Stimulated activated naive B cell treated with anti-CD40 and anti-IgM and Interleukin-4, amounts not matched to agents 10 μg/mL and 1 μg/mL and 100 μg/mL, for 72 hours (primary cell): Measurements from ENCODE around the gene PRODH2.

Experiments used
- ATAC-seq, 2 donors: fragments of 150-1000 bp; cut with Tn5 transposase; replicated peaks; 2 replicates each; pipeline ENCODE4 v1.10.0; 2021; ENCODE audit warnings: moderate library complexity in 1 of 2
- DNase-seq: peaks from one replicate; pipeline ENCODE4 v3.0.0; 2021
- H3K27ac Mint-ChIP-seq: one replicate; pipeline ENCODE4 v1.8.0; 2022; ENCODE audit warnings: mild to moderate bottlenecking, mixed read lengths
- H3K27me3 Mint-ChIP-seq, 2 donors: one replicate each; pipeline ENCODE4 v1.8.0; 2022; ENCODE audit warnings: mixed read lengths in 2 of 2
- H3K36me3 Mint-ChIP-seq, 2 donors: one replicate each; pipeline ENCODE4 v1.8.0; 2022; ENCODE audit warnings: mixed read lengths in 2 of 2, mild to moderate bottlenecking in 1 of 2
- H3K4me1 Mint-ChIP-seq, 2 donors: one replicate each; pipeline ENCODE4 v1.8.0; 2022; ENCODE audit warnings: mixed read lengths in 2 of 2, mild to moderate bottlenecking in 1 of 2
- H3K4me3 Mint-ChIP-seq, 2 donors: one replicate each; pipeline ENCODE4 v1.8.0; 2022; ENCODE audit warnings: mild to moderate bottlenecking in 2 of 2, mixed read lengths in 2 of 2, moderate library complexity in 1 of 2
- H3K9me3 Mint-ChIP-seq, 2 donors: one replicate each; pipeline ENCODE4 v1.8.0; 2022; ENCODE audit warnings: mixed read lengths in 2 of 2, mild to moderate bottlenecking in 1 of 2

Gene PRODH2

GRCh38 chr19:35828692-35829301 is 16.2 kb upstream of the PRODH2 start:
- peaks cover 33 to 44% of the 10 kb centered on the region in 2 donors for H3K27me3 Mint-ChIP-seq
- no peak overlapping the region for H3K4me3 Mint-ChIP-seq
- no peaks in the 10 kb centered on the region for H3K36me3 Mint-ChIP-seq
- peaks cover 0 to 2% of the 10 kb centered on the region in 2 donors for H3K9me3 Mint-ChIP-seq
- H3K4me1 Mint-ChIP-seq = no peaks in the 10 kb centered on the region
- DNase-seq (no peak), ATAC-seq (peak; percentile 45 to 57)
- H3K27ac Mint-ChIP-seq = no peak overlapping the region

- H3K27me3 Mint-ChIP-seq = peaks cover 11 to 31% of the 10 kb centered on the region in 2 donors
- no peaks in the 10 kb centered on the region for H3K36me3 Mint-ChIP-seq
- H3K4me1 Mint-ChIP-seq = no peaks in the 10 kb centered on the region
- DNase-seq = no peak
- H3K4me3 Mint-ChIP-seq = no peak overlapping the region
- no peak for ATAC-seq
- no peaks in the 10 kb centered on the region for H3K9me3 Mint-ChIP-seq
- no peak overlapping the region for H3K27ac Mint-ChIP-seq
These were observed 11.5 kb upstream of the PRODH2 start for GRCh38 chr19:35824150-35824549.

- peak in 1 of 2 donors; percentile 42 for ATAC-seq
- Mint-ChIP-seq H3K36me3 (no peaks in the 10 kb centered on the region), H3K9me3 (no peaks in the 10 kb centered on the region), H3K27ac (no peak overlapping the region), H3K27me3 (peaks cover 14 to 24% of the 10 kb centered on the region in 2 donors), H3K4me3 (no peak overlapping the region), H3K4me1 (no peaks in the 10 kb centered on the region)
- DNase-seq = no peak
These were observed 9.9 kb upstream of the PRODH2 start for GRCh38 chr19:35822579-35822978.

- Mint-ChIP-seq H3K4me1 (no peaks in the 10 kb centered on the region), H3K27me3 (peaks cover 26 to 36% of the 10 kb centered on the region in 2 donors), H3K36me3 (peaks cover 0 to 3% of the 10 kb centered on the region in 2 donors)
These were observed 5.8 kb upstream of the PRODH2 start for GRCh38 chr19:35818445-35818844.

GRCh38 chr19:35816846-35817245 is 4.2 kb upstream of the PRODH2 start:
- H3K4me3 Mint-ChIP-seq = no peak overlapping the region
- DNase-seq = no peak
- H3K36me3 Mint-ChIP-seq = peaks cover 0 to 3% of the 10 kb centered on the region in 2 donors
- H3K27ac Mint-ChIP-seq = no peak overlapping the region
- peaks cover 0 to 4% of the 10 kb centered on the region in 2 donors for H3K9me3 Mint-ChIP-seq
- H3K27me3 Mint-ChIP-seq = peaks cover 31 to 32% of the 10 kb centered on the region in 2 donors
- no peak for ATAC-seq
- no peaks in the 10 kb centered on the region for H3K4me1 Mint-ChIP-seq

More at GRCh38 chr19:35818445-35818844, 5.8 kb upstream of the PRODH2 start:
- Mint-ChIP-seq H3K4me3 (no peak overlapping the region), H3K27ac (no peak overlapping the region), H3K9me3 (peaks cover 0 to under 1% of the 10 kb centered on the region in 2 donors)
- no peak for DNase-seq
- ATAC-seq = no peak

DNA sequence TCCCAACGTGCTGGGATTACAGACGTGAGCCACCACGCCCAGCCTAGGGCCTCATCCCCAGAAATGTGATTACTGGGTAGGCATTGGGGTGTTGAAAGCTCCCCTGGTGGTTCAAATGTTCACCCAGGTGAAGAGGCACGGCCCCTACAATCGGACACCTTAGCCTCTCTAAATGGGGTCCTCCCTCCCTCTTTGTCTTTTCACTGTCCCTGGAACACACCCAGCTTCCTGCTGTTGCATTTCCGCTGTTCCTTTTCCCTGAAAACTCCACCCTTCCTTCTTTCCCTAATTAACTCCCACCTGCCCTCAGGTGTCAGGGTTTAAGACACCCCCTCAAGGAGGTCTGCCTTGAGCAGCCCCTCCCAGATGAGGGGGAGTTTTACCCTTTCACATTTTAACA is 3.6 kb upstream of the PRODH2 start:
- Mint-ChIP-seq H3K36me3 (peaks cover 0 to 3% of the 10 kb centered on the region in 2 donors), H3K4me1 (no peaks in the 10 kb centered on the region), H3K9me3 (peaks cover 0 to 4% of the 10 kb centered on the region in 2 donors), H3K27ac (no peak overlapping the region), H3K27me3 (peaks cover 32 to 38% of the 10 kb centered on the region in 2 donors), H3K4me3 (no peak overlapping the region)
- DNase-seq (no peak), ATAC-seq (no peak)

DNA sequence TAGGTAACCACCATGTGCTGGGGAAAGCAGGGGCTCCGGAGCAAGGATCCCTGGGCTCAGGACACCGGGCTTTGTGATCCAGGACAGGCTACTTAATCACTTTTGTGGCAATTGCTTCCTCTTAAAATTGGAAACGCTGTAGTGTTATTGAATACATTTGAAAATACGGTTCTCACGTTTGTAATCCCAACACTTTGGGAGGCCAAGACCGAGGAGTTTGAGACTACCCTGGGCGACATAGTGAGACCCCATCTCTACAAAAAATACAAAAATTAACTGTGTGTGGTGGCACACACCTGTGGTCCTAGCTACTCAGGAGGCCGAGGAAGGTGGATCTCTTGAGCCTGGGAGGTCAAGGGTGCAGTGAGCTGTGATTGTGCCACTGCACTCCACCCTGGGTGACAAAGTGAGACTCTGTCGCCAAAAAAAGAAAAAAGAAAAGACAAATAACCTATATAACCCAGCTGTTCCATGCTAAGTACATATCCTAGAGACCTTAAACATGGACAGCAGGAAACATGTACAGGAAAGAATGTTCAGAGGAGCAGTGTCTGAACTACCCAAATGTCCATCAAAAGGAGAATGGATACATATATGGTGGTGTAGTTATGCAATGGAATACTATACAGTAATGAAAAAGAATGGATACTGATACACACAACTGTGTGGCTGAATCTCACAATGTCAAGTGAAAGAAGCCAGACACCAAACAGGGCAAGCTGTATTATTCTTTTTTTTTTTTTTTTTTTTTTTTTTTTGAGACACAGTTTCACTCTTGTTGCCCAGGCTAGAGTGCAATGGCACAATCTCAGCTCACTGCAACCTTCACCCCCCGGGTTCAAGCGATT is 622 bp upstream of the PRODH2 start:
- H3K36me3 Mint-ChIP-seq = peaks cover 0 to 3% of the 10 kb centered on the region in 2 donors
- DNase-seq (no peak), ATAC-seq (no peak)
- H3K27me3 Mint-ChIP-seq = peaks cover 36 to 41% of the 10 kb centered on the region in 2 donors
- peaks cover 0 to 4% of the 10 kb centered on the region in 2 donors for H3K9me3 Mint-ChIP-seq
- H3K27ac Mint-ChIP-seq = no peak overlapping the region
- H3K4me1 Mint-ChIP-seq = peaks cover 0 to 2% of the 10 kb centered on the region in 2 donors
- no peak overlapping the region for H3K4me3 Mint-ChIP-seq

GRCh38 chr19:35811317-35812219 is 1.1 kb downstream of the PRODH2 start:
- Mint-ChIP-seq H3K36me3 (peaks cover 0 to 3% of the 10 kb centered on the region in 2 donors), H3K4me1 (peaks cover 0 to 2% of the 10 kb centered on the region in 2 donors), H3K27me3 (peaks cover 30 to 39% of the 10 kb centered on the region in 2 donors), H3K4me3 (no peak overlapping the region), H3K9me3 (peaks cover 0 to 4% of the 10 kb centered on the region in 2 donors), H3K27ac (no peak overlapping the region)
- DNase-seq = no peak
- no peak for ATAC-seq

DNA sequence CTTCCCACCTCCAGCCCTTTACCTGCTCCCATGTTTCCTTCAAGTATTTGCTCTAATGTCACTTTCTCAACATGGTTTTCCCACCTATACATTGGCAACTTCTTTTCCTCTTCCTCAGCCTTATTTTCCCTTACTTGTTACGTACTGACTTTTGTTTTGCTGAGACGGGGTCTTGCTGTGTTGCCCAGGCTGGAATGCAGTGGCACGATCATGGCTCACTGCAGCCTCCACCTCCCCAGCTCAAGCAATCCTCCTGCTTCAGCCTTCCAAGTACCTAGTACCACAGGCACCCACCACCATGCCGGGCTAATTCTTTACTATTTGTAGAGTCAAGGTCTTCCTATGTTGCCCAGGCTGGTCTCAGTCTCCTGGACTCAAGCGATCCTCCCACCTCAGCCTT is 5.0 kb downstream of the PRODH2 start:
- H3K9me3 Mint-ChIP-seq = no peaks in the 10 kb centered on the region
- ATAC-seq = no peak
- H3K27ac Mint-ChIP-seq = no peak overlapping the region
- H3K27me3 Mint-ChIP-seq = peaks cover 16 to 22% of the 10 kb centered on the region in 2 donors
- peaks cover 14 to 17% of the 10 kb centered on the region in 2 donors for H3K4me1 Mint-ChIP-seq
- DNase-seq = no peak
- no peak overlapping the region for H3K4me3 Mint-ChIP-seq
- H3K36me3 Mint-ChIP-seq = no peaks in the 10 kb centered on the region

GRCh38 chr19:35806597-35806996 is 6.0 kb downstream of the PRODH2 start:
- Mint-ChIP-seq H3K9me3 (peaks cover 0 to 2% of the 10 kb centered on the region in 2 donors), H3K27ac (no peak overlapping the region), H3K4me3 (no peak overlapping the region), H3K27me3 (peaks cover 12% of the 10 kb centered on the region in 2 donors), H3K4me1 (peaks cover 14 to 17% of the 10 kb centered on the region in 2 donors), H3K36me3 (no peaks in the 10 kb centered on the region)
- ATAC-seq (no peak), DNase-seq (no peak)

DNA sequence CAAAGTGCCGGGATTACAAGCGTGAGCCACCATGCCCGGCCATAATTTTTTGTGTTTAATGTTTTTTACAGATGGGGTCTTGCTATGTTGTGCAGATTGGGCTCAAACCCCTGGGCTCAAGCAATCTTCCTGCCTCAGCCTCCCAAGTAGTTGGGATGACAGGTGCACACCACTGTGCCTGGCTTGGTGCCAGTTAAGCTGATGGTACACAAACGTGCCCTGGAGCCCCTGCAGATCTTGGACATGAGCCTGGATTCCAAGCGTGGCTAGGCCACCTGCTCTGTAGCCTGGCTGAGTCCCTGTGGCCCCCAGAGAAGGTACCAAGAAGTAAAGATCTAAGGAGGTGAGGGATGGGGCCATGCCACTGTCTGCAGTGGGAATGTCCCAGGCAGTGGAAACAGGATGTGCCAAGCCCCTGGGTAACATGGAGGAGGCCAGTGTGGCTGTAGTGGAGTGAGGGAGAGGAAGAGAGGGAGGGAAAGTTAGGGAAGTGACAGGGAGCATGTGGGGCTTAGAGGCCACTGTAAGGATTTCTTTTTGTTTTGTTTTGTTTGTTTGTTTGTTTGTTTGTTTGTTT is 7.0 kb downstream of the PRODH2 start:
- ATAC-seq = no peak
- Mint-ChIP-seq H3K36me3 (no peaks in the 10 kb centered on the region), H3K4me1 (peaks cover 14 to 17% of the 10 kb centered on the region in 2 donors), H3K27me3 (peaks cover 2 to 5% of the 10 kb centered on the region in 2 donors), H3K9me3 (peaks cover 0 to 2% of the 10 kb centered on the region in 2 donors), H3K27ac (peak overlapping the region; percentile 59), H3K4me3 (no peak overlapping the region)
- DNase-seq = no peak

- Mint-ChIP-seq H3K4me3 (no peak overlapping the region), H3K27ac (peak overlapping the region; percentile 4), H3K4me1 (peaks cover 17 to 24% of the 10 kb centered on the region in 2 donors), H3K36me3 (no peaks in the 10 kb centered on the region), H3K27me3 (peaks cover 15 to 21% of the 10 kb centered on the region in 2 donors), H3K9me3 (peaks cover 0 to 2% of the 10 kb centered on the region in 2 donors)
- ATAC-seq = no peak
- DNase-seq = no peak
These were observed 10.8 kb downstream of the PRODH2 start for GRCh38 chr19:35801828-35802227.

DNA sequence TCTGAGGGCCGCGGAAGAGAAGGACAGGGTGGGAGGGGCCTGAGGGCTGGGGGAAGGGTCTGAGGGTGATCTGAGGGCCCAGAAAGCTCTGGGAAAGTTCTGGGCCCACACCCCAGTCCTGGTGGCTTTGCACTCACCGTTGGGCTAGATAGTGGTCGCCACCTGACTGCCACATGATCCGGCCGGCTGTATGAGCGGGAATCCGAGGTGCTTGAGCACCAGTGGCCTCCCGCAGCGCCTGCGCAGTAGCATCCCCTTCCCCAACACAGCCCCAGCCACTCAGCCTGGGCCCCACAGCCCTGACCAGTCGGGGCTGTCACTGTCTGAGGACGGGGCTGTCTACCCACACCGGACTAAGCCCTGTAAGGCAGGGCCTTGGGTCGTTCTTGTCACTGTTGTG is 15.0 kb downstream of the PRODH2 start:
- no peak overlapping the region for H3K4me3 Mint-ChIP-seq
- DNase-seq (no peak), ATAC-seq (peak; percentile 25 to 39)
- no peaks in the 10 kb centered on the region for H3K36me3 Mint-ChIP-seq
- peaks cover 0 to 2% of the 10 kb centered on the region in 2 donors for H3K9me3 Mint-ChIP-seq
- peaks cover 6 to 11% of the 10 kb centered on the region in 2 donors for H3K4me1 Mint-ChIP-seq
- no peak overlapping the region for H3K27ac Mint-ChIP-seq
- peaks cover 32 to 43% of the 10 kb centered on the region in 2 donors for H3K27me3 Mint-ChIP-seq
